Measurements from ENCODE around the gene ARL4A.

DNA sequence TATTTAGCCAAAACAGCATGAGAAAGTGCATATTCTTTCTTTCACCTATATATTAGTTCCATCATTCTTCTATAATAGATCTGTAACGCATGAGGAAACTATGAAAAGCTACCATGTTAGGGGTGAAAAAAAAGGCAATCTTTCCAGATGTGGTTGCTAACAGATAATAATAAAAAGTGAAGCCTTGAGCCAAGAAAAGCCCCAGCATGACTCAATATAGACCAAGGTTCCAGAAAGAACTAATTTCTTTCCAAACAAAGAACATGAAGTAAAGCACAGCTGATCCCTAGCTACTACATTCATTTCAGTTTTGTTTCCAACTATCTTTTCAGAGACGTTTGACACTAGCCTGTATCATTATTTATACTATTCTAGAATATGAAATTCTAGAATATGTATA, 16.4 kb downstream of the ARL4A start:
- TF ChIP-seq, protein P1, sequence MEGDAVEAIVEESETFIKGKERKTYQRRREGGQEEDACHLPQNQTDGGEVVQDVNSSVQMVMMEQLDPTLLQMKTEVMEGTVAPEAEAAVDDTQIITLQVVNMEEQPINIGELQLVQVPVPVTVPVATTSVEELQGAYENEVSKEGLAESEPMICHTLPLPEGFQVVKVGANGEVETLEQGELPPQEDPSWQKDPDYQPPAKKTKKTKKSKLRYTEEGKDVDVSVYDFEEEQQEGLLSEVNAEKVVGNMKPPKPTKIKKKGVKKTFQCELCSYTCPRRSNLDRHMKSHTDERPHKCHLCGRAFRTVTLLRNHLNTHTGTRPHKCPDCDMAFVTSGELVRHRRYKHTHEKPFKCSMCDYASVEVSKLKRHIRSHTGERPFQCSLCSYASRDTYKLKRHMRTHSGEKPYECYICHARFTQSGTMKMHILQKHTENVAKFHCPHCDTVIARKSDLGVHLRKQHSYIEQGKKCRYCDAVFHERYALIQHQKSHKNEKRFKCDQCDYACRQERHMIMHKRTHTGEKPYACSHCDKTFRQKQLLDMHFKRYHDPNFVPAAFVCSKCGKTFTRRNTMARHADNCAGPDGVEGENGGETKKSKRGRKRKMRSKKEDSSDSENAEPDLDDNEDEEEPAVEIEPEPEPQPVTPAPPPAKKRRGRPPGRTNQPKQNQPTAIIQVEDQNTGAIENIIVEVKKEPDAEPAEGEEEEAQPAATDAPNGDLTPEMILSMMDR (IDR thresholded peaks at IDR 0.05; ENCODE audit: extremely low read depth in 1 of 2, insufficient read depth in 1 of 2, low read depth in 1 of 2, low read length in 2 of 2): no peak
- no peak for TF ChIP-seq EZH2 (IDR thresholded peaks at IDR 0.05; ENCODE audit: borderline replicate concordance, low read depth, low read length, severe bottlenecking)
